ENCODE data around the gene PIGS.

Gene PIGS

GRCh38 chr17:28584434-28584833 is 13.1 kb upstream of the PIGS start:
- H3K9me3 ChIP-seq (ENCODE audit: control insufficient read depth, low read length): no peaks in the 10 kb centered on the region

DNA sequence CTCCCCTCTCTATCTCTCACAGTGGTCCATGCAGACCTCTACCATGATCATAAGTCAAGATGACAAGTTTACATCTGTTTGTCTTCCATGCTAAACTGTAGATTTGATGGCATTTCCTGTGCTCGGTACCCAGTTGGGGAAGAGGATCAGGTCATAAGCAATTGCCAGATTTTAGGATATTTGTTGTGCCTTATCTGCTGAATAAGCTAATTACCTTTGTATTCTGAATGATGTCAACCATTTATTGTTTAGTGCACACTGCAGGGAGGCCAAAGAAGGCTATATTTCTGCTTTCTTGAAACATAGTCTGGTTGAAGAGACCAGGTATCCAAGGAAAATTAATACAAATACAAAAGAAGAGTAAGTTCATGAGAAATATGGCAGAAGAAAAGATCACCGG is 11.2 kb upstream of the PIGS start:
- no peak overlapping the region for H2BK15ac ChIP-seq (ENCODE audit: low read depth, poor library complexity, severe bottlenecking)
- no peak for DNase-seq
- WGBS: 98% methylated on average over 2 of the region's 2 CpGs
- no peak overlapping the region for H4K91ac ChIP-seq (ENCODE audit: low read length)
- no peak overlapping the region for H3K4me3 ChIP-seq (ENCODE audit: insufficient read depth in 1 of 2, low read depth in 1 of 2, low read length in 2 of 2)
- no peak overlapping the region for H3K9ac ChIP-seq (ENCODE audit: low read length)
- no peaks in the 10 kb centered on the region for H3K27me3 ChIP-seq (ENCODE audit: control insufficient read depth in 1 of 2, insufficient read depth in 1 of 2, low read length in 2 of 2)
- no peak overlapping the region for H2BK12ac ChIP-seq (ENCODE audit: low read length in 2 of 2)
- H3K4me1 ChIP-seq (ENCODE audit: control insufficient read depth, insufficient read depth, low read depth, low read length): no peaks in the 10 kb centered on the region
- no peaks in the 10 kb centered on the region for H3K9me3 ChIP-seq (ENCODE audit: control insufficient read depth, low read length)
- no peak overlapping the region for H2BK120ac ChIP-seq (ENCODE audit: low read depth, low read length)
- H3K23ac ChIP-seq (ENCODE audit: low read length in 2 of 2): no peak overlapping the region
- no peak overlapping the region for H3K14ac ChIP-seq (ENCODE audit: low read length in 2 of 2)
- H3K4ac ChIP-seq (ENCODE audit: low read depth in 1 of 2, low read length in 2 of 2): no peak overlapping the region
- H3K27ac ChIP-seq (ENCODE audit: low read length, poor library complexity, severe bottlenecking): no peak overlapping the region
- H4K8ac ChIP-seq (ENCODE audit: low read length): no peak overlapping the region
- H3K79me1 ChIP-seq (replicated peaks; ENCODE audit: low read length, poor library complexity, severe bottlenecking): no peaks in the 10 kb centered on the region
- H3K36me3 ChIP-seq (ENCODE audit: control insufficient read depth in 1 of 2, insufficient read depth in 2 of 2, low read depth in 1 of 2, low read length in 2 of 2): peaks cover 35 to 76% of the 10 kb centered on the region in 2 experiments
- no peak overlapping the region for H2BK5ac ChIP-seq (ENCODE audit: low read depth, low read length, poor library complexity, severe bottlenecking)
- no peak overlapping the region for H3K4me2 ChIP-seq (ENCODE audit: low read length, poor library complexity, severe bottlenecking)
- H3K18ac ChIP-seq (ENCODE audit: low read depth in 1 of 2, low read length in 2 of 2): no peak overlapping the region
- H2AFZ ChIP-seq (ENCODE audit: low read depth, low read length): no peak overlapping the region
- H2AK5ac ChIP-seq (ENCODE audit: low read length, severe bottlenecking): no peak overlapping the region

More at GRCh38 chr17:28584434-28584833, 13.1 kb upstream of the PIGS start:
- H2AFZ ChIP-seq (ENCODE audit: low read depth, low read length): no peak overlapping the region
- no peak overlapping the region for H2BK15ac ChIP-seq (ENCODE audit: low read depth, poor library complexity, severe bottlenecking)
- no peak overlapping the region for H4K91ac ChIP-seq (ENCODE audit: low read length)
- 100% methylated on average over 3 of the region's 3 CpGs for WGBS
- H3K27ac ChIP-seq (ENCODE audit: low read length, poor library complexity, severe bottlenecking): no peak overlapping the region
- no peak overlapping the region for H3K4me2 ChIP-seq (ENCODE audit: low read length, poor library complexity, severe bottlenecking)
- H3K4me1 ChIP-seq (ENCODE audit: control insufficient read depth, insufficient read depth, low read depth, low read length): peaks cover 1% of the 10 kb centered on the region
- H2BK12ac ChIP-seq (ENCODE audit: low read length in 2 of 2): no peak overlapping the region
- H3K9ac ChIP-seq (ENCODE audit: low read length): no peak overlapping the region
- H3K79me1 ChIP-seq (replicated peaks; ENCODE audit: low read length, poor library complexity, severe bottlenecking): peaks cover 6% of the 10 kb centered on the region
- H3K18ac ChIP-seq (ENCODE audit: low read depth in 1 of 2, low read length in 2 of 2): no peak overlapping the region
- no peaks in the 10 kb centered on the region for H3K27me3 ChIP-seq (ENCODE audit: control insufficient read depth in 1 of 2, insufficient read depth in 1 of 2, low read length in 2 of 2)
- no peak overlapping the region for H2AK5ac ChIP-seq (ENCODE audit: low read length, severe bottlenecking)
- no peak overlapping the region for H4K8ac ChIP-seq (ENCODE audit: low read length)
- H3K23ac ChIP-seq (ENCODE audit: low read length in 2 of 2): no peak overlapping the region
- no peak overlapping the region for H2BK5ac ChIP-seq (ENCODE audit: low read depth, low read length, poor library complexity, severe bottlenecking)
- no peak overlapping the region for H2BK120ac ChIP-seq (ENCODE audit: low read depth, low read length)
- no peak overlapping the region for H3K14ac ChIP-seq (ENCODE audit: low read length in 2 of 2)
- H3K36me3 ChIP-seq (ENCODE audit: control insufficient read depth in 1 of 2, insufficient read depth in 2 of 2, low read depth in 1 of 2, low read length in 2 of 2): peaks cover 29 to 65% of the 10 kb centered on the region in 2 experiments
- no peak for DNase-seq
- H3K4me3 ChIP-seq (ENCODE audit: insufficient read depth in 1 of 2, low read depth in 1 of 2, low read length in 2 of 2): no peak overlapping the region
- no peak overlapping the region for H3K4ac ChIP-seq (ENCODE audit: low read depth in 1 of 2, low read length in 2 of 2)

GRCh38 chr17:28580959-28581358 is 9.6 kb upstream of the PIGS start:
- H3K9me3 ChIP-seq (ENCODE audit: control insufficient read depth, low read length): no peaks in the 10 kb centered on the region
- H4K8ac ChIP-seq (ENCODE audit: low read length): no peak overlapping the region
- H3K79me1 ChIP-seq (replicated peaks; ENCODE audit: low read length, poor library complexity, severe bottlenecking): no peaks in the 10 kb centered on the region
- DNase-seq: no peak
- H3K4ac ChIP-seq (ENCODE audit: low read depth in 1 of 2, low read length in 2 of 2): no peak overlapping the region
- peaks cover 4% of the 10 kb centered on the region for H3K4me1 ChIP-seq (ENCODE audit: control insufficient read depth, insufficient read depth, low read depth, low read length)
- no peak overlapping the region for H2BK15ac ChIP-seq (ENCODE audit: low read depth, poor library complexity, severe bottlenecking)
- no CpG with 5 or more reads among the region's 3 CpGs for WGBS
- no peak overlapping the region for H3K4me3 ChIP-seq (ENCODE audit: insufficient read depth in 1 of 2, low read depth in 1 of 2, low read length in 2 of 2)
- H3K4me2 ChIP-seq (ENCODE audit: low read length, poor library complexity, severe bottlenecking): no peak overlapping the region
- H3K27ac ChIP-seq (ENCODE audit: low read length, poor library complexity, severe bottlenecking): no peak overlapping the region
- H3K27me3 ChIP-seq (ENCODE audit: control insufficient read depth in 1 of 2, insufficient read depth in 1 of 2, low read length in 2 of 2): no peaks in the 10 kb centered on the region
- H2BK5ac ChIP-seq (ENCODE audit: low read depth, low read length, poor library complexity, severe bottlenecking): no peak overlapping the region
- H2BK12ac ChIP-seq (ENCODE audit: low read length in 2 of 2): no peak overlapping the region
- peaks cover 35 to 73% of the 10 kb centered on the region in 2 experiments for H3K36me3 ChIP-seq (ENCODE audit: control insufficient read depth in 1 of 2, insufficient read depth in 2 of 2, low read depth in 1 of 2, low read length in 2 of 2)
- no peak overlapping the region for H3K9ac ChIP-seq (ENCODE audit: low read length)
- no peak overlapping the region for H3K18ac ChIP-seq (ENCODE audit: low read depth in 1 of 2, low read length in 2 of 2)
- H4K91ac ChIP-seq (ENCODE audit: low read length): no peak overlapping the region
- no peak overlapping the region for H2AFZ ChIP-seq (ENCODE audit: low read depth, low read length)
- no peak overlapping the region for H3K23ac ChIP-seq (ENCODE audit: low read length in 2 of 2)
- no peak overlapping the region for H2AK5ac ChIP-seq (ENCODE audit: low read length, severe bottlenecking)
- H2BK120ac ChIP-seq (ENCODE audit: low read depth, low read length): no peak overlapping the region
- H3K14ac ChIP-seq (ENCODE audit: low read length in 2 of 2): no peak overlapping the region

DNA sequence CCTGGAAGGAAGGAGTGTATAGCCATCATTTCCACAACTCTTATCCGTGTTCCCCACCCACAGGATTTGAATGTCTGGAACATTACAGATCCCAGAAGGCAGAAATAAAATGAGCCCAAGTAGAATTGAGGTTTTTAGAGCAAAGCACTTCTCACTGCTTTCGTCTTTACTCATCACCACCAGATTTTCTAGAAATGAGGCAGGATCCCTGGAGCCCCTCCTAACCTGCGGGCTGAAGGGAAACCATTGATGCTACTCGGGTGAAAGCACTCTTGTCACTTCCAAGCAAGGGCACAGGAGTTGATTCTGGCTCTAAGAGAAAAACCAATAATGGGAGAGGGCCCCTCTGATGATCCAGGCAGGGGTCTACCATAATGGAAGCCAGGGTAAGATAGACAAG is 8.2 kb upstream of the PIGS start:
- H3K4me3 ChIP-seq (ENCODE audit: insufficient read depth in 1 of 2, low read depth in 1 of 2, low read length in 2 of 2): no peak overlapping the region
- WGBS: 95% methylated on average over 4 of the region's 4 CpGs

More for the DNA sequence above, 8.2 kb upstream of the PIGS start:
- Histone ChIP-seq H3K9me3 (ENCODE audit: control insufficient read depth, low read length) (no peaks in the 10 kb centered on the region), H3K36me3 (ENCODE audit: control insufficient read depth in 1 of 2, insufficient read depth in 2 of 2, low read depth in 1 of 2, low read length in 2 of 2) (peaks cover 25 to 60% of the 10 kb centered on the region in 2 experiments), H3K4me1 (ENCODE audit: control insufficient read depth, insufficient read depth, low read depth, low read length) (peaks cover 4% of the 10 kb centered on the region), H2AK5ac (ENCODE audit: low read length, severe bottlenecking) (no peak overlapping the region), H3K18ac (ENCODE audit: low read depth in 1 of 2, low read length in 2 of 2) (no peak overlapping the region), H3K14ac (ENCODE audit: low read length in 2 of 2) (no peak overlapping the region), H2AFZ (ENCODE audit: low read depth, low read length) (no peak overlapping the region), H2BK120ac (ENCODE audit: low read depth, low read length) (no peak overlapping the region), H3K4me2 (ENCODE audit: low read length, poor library complexity, severe bottlenecking) (no peak overlapping the region), H4K91ac (ENCODE audit: low read length) (no peak overlapping the region), H2BK15ac (ENCODE audit: low read depth, poor library complexity, severe bottlenecking) (no peak overlapping the region), H3K27me3 (ENCODE audit: control insufficient read depth in 1 of 2, insufficient read depth in 1 of 2, low read length in 2 of 2) (no peaks in the 10 kb centered on the region), H3K23ac (ENCODE audit: low read length in 2 of 2) (no peak overlapping the region), H3K4ac (ENCODE audit: low read depth in 1 of 2, low read length in 2 of 2) (no peak overlapping the region), H2BK12ac (ENCODE audit: low read length in 2 of 2) (no peak overlapping the region), H3K9ac (ENCODE audit: low read length) (no peak overlapping the region), H2BK5ac (ENCODE audit: low read depth, low read length, poor library complexity, severe bottlenecking) (no peak overlapping the region), H3K79me1 (replicated peaks; ENCODE audit: low read length, poor library complexity, severe bottlenecking) (no peaks in the 10 kb centered on the region), H4K8ac (ENCODE audit: low read length) (no peak overlapping the region), H3K27ac (ENCODE audit: low read length, poor library complexity, severe bottlenecking) (no peak overlapping the region)
- no peak for DNase-seq

Measured in mesenchymal stem cell (in vitro differentiated cells and primary cell).